T-helper 22 cell (primary cell): ENCODE data around the gene NCBP2.

Experiments
- DNase-seq: peaks from one replicate; pipeline ENCODE4 v3.0.0-alpha.2; 2020; ENCODE audit warnings: low read depth

Gene NCBP2

DNA sequence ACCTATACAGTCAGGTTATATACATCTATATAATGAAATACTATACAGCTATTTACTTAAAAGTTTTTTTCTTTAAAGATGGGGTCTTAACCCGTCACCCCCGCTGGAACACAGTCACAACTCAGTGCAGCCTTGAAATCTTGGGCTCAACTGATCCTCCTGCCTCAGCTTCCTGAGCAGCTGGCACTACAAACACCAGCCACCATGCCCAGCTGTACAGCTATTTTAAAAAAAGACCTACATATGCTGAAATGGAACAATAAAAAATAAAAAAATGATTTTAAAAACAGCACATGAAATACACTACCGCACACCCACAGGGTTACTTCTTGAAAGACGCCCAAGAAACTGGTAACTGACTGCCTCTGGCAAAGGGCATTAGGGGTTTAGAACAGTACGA, 3.8 kb downstream of the NCBP2 start:
- no peak for DNase-seq

GRCh38 chr3:196938124-196938523, 4.2 kb downstream of the NCBP2 start:
- no peak for DNase-seq

- no peak for DNase-seq
Observed at GRCh38 chr3:196936288-196936687, 6.0 kb downstream of the NCBP2 start.

DNA sequence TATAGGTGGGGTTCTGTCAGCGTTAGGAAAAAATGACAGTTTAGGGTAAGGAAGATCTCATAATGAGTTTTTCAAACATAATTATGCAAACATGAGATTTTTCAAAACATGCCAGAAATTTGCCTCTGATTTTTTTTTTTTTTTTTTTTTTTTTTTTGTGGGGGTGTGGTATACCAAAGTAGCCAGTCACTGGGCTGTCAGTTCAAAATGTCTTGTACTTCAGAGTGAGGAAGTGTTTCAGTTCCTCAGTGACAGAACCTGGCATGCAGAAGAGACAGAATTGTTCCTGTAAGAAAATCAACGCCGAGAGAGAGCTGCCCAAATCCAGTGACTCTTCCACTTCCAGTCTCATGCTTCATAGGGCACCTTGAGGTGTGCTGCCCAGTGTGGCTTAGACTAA, 9.7 kb downstream of the NCBP2 start:
- DNase-seq: no peak

- no peak for DNase-seq
Observed at GRCh38 chr3:196931828-196932587, 10.3 kb downstream of the NCBP2 start.

- DNase-seq: no peak
Observed at GRCh38 chr3:196931157-196931556, 11.2 kb downstream of the NCBP2 start.

GRCh38 chr3:196927571-196928453, 14.5 kb downstream of the NCBP2 start:
- no peak for DNase-seq

DNA sequence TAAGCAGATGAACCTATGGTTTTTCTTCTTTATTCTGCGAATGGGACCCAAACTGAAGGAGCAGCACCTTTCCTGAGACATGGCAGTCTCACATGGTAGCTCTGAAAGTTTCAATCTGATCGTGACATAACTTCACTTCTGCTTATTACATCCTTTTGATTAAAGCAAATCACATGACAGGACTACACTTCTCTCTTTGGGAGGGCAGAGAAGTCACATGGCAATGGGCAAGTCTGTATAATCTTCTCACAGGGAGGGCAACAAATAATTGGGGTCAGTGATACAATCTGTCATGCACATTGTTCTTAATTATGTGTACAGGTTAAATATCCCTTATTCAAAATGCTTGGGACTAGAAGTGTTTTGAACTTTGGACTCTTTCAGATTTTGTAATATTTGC, 21.6 kb downstream of the NCBP2 start:
- DNase-seq: no peak

DNA sequence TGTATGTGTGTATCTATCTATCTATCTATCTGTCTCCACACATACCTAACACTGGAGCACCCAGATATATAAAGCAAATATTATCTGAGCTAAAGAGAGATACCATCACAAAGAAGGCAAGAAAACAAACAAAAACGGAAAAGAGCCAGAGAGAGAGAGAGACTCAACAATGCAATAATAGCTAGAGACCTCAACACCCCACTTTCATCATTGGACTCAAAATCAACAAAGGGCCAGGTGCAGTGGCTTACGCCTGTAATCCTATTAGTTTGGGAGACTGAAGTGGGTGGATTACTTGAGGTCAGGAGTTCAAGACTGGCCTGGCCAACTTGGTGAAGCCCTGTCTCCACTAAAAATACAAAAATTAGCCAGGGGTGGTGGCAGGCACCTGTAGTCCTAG, 23.4 kb downstream of the NCBP2 start:
- DNase-seq: no peak

GRCh38 chr3:196916995-196917394, 25.3 kb downstream of the NCBP2 start:
- no peak for DNase-seq

GRCh38 chr3:196916221-196916620, 26.1 kb downstream of the NCBP2 start:
- DNase-seq: no peak

GRCh38 chr3:196915375-196915774, 27.0 kb downstream of the NCBP2 start:
- no peak for DNase-seq

GRCh38 chr3:196914866-196915265, 27.5 kb downstream of the NCBP2 start:
- no peak for DNase-seq

DNA sequence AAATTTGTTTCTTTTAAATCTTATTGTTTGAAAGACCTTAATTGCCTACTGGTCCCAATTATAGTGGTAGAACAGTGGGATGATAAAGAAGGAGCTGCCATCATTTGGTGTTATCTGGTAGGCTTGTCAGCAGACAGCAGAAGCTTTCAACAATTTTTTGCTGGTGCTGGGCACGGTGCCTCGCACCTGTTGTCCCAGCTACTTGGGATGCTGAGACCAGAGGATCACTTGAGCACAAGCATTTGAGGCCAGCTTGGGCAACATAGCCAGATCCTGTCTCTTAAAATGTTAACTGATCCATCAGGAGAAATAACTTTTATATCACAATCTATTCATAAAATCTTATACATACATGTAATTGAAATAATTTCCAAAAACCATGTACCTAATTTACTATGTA, 38.6 kb downstream of the NCBP2 start:
- DNase-seq: no peak

DNA sequence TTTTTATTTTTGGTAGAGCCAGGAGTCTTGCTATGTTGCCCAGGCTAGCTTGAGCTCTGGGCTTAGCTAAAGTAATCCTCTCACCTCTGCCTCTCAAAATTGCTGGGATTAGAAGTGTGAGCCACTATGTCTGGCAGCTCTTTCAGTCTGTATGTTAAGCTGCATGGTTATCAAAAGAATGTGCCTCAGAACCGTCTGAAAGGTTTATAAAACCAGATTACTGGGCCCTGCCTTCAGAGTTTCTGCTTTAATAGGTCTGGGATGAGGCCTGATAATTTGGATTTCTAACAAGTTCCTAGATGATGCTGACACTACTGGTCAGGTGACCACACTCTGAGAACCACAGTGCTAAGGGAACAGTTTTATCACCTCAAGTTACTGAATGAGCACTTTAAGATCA, 40.0 kb downstream of the NCBP2 start:
- no peak for DNase-seq

- DNase-seq: no peak
Observed at GRCh38 chr3:196901768-196902167, 40.6 kb downstream of the NCBP2 start.

- no peak for DNase-seq
Observed at GRCh38 chr3:196896229-196896628, 46.1 kb downstream of the NCBP2 start.

DNA sequence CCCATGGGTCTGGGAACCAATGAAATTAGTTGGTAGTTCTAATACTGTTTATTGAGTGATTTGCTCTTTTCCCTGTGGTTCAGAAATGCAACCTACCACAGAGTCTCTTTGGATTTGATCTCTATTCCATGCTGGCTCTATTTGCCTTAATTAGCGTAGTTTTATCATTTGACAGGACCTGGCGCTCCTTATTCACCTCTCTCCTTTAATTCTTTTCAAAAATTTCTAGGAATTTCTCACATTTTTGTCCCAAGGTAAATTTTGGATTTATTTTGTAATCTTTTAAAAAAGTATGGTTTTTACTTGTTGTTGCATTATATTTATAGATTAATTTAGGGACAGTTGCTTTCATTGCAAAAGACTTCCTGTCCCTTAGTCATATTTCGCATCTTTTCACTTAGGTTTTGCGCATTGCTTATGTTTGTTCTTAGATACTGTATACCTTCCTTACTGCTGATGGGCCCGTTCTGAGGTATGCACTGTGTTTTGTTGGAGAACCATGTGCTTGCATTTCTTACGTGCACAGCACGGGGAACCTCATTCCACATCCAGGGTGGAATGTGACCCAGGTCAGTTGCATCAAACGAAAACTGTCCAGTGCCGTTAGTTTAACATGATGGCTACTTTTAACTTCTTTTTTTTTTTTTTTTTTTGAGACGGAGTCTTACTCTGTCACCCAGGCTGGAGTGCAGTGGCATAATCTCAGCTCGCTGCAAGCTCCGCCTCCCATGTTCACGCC, 47.6 kb downstream of the NCBP2 start:
- no peak for DNase-seq

- no peak for DNase-seq
Observed at GRCh38 chr3:196889844-196890708, 52.3 kb downstream of the NCBP2 start.

GRCh38 chr3:196886144-196886543, 56.2 kb downstream of the NCBP2 start:
- DNase-seq: no peak
